IMR-90 (cell line): Measurements from ENCODE around the gene SLC18A3. TPM values are rescaled to one million over a fixed set of nuclear protein-coding genes. Genes with fewer than 3 reads are reported as not detected.

Experiments
- ATAC-seq: fragments of 200-7000 bp; cut with Tn5 transposase; 2 replicates; pipeline ENCODE4 v1.9.1; 2020; ENCODE audit warnings: low read depth, mild to moderate bottlenecking, moderate library complexity
- BruUV-seq: library from RNA; stranded (reverse); fragments of 400-500 nt; replicated peaks from 2 replicates; lab custom pipeline; 2021; lab: Mats Ljungman, UMichigan
- CTCF ChIA-PET: fragments of 300-600 bp; formaldehyde crosslinking; extraction: SDS; loops from one replicate; lab custom pipeline; 2021; ENCODE audit warnings: antibody characterized with exemption; lab: Yijun Ruan, JAX
- POLR2A ChIA-PET: fragments of 300-600 bp; sonication (Branson Sonifier 250); formaldehyde crosslinking; loops from one replicate; lab custom pipeline; 2022; ENCODE audit warnings: antibody characterized with exemption; ENCODE audit not compliant: unreplicated experiment; lab: Charles Lee
- DNase-seq: peaks from one replicate; pipeline ENCODE4 v3.0.0; 2013
- H2AFZ ChIP-seq: replicated peaks from 2 replicates; pipeline ENCODE3; 2013; ENCODE audit warnings: low read length, mild to moderate bottlenecking; ENCODE audit not compliant: poor library complexity
- H2AK5ac ChIP-seq: 2 replicates; pipeline ENCODE4 v1.6.1; 2013; ENCODE audit warnings: low read depth, low read length, inconsistent platforms
- H2AK9ac ChIP-seq: replicated peaks from 2 replicates; pipeline ENCODE3; 2013; ENCODE audit warnings: mild to moderate bottlenecking, low read depth, low read length, moderate library complexity; ENCODE audit not compliant: poor library complexity
- H2BK120ac ChIP-seq: 2 replicates; pipeline ENCODE4 v1.6.1; 2013; ENCODE audit warnings: low read depth, low read length, inconsistent platforms
- H2BK15ac ChIP-seq: 3 replicates; pipeline ENCODE4 v1.6.1; 2013; ENCODE audit warnings: low read depth, low read length, inconsistent platforms
- H2BK20ac ChIP-seq: 2 replicates; pipeline ENCODE4 v1.6.1; 2013; ENCODE audit warnings: low read depth, mild to moderate bottlenecking, inconsistent platforms, low read length, moderate library complexity
- H2BK5ac ChIP-seq: 2 replicates; pipeline ENCODE4 v1.6.1; 2013; ENCODE audit warnings: mild to moderate bottlenecking, low read depth, low read length, inconsistent platforms; ENCODE audit not compliant: poor library complexity, severe bottlenecking
- H3K14ac ChIP-seq: replicated peaks from 2 replicates; pipeline ENCODE4 v1.6.1; 2013; ENCODE audit warnings: low read depth, low read length, inconsistent platforms
- H3K18ac ChIP-seq: 2 replicates; pipeline ENCODE4 v1.6.1; 2013; ENCODE audit warnings: low read depth, low read length, control low read depth
- H3K23ac ChIP-seq: 2 replicates; pipeline ENCODE4 v1.6.1; 2013; ENCODE audit warnings: low read depth, low read length, inconsistent platforms
- H3K27ac ChIP-seq: 2 replicates; pipeline ENCODE4 v1.5.1; 2013; ENCODE audit warnings: mild to moderate bottlenecking, control low read depth, low read length; ENCODE audit not compliant: insufficient read depth
- H3K27me3 ChIP-seq: 2 replicates; pipeline ENCODE4 v1.6.1; 2013; ENCODE audit warnings: low read length; ENCODE audit not compliant: control insufficient read depth, insufficient read depth
- H3K36me3 ChIP-seq: 2 replicates; pipeline ENCODE4 v1.6.1; 2013; ENCODE audit warnings: low read length, mixed read lengths; ENCODE audit not compliant: control insufficient read depth, insufficient read depth
- H3K4ac ChIP-seq: 2 replicates; pipeline ENCODE4 v1.6.1; 2013; ENCODE audit warnings: low read depth, low read length, inconsistent platforms
- H3K4me1 ChIP-seq: 2 replicates; pipeline ENCODE4 v1.6.1; 2013; ENCODE audit warnings: low read length, mixed read lengths; ENCODE audit not compliant: control insufficient read depth, insufficient read depth
- H3K4me2 ChIP-seq: 2 replicates; pipeline ENCODE4 v1.6.1; 2013; ENCODE audit warnings: low read depth, mild to moderate bottlenecking, control low read depth, low read length, moderate library complexity
- H3K4me3 ChIP-seq: 2 replicates; pipeline ENCODE4 v1.5.1; 2013; ENCODE audit warnings: low read depth, mild to moderate bottlenecking, control low read depth, low read length, moderate library complexity; ENCODE audit not compliant: insufficient read depth
- H3K56ac ChIP-seq: 2 replicates; pipeline ENCODE4 v1.6.1; 2013; ENCODE audit warnings: low read length, inconsistent platforms; ENCODE audit not compliant: insufficient read depth; ENCODE audit errors: extremely low read depth
- H3K79me1 ChIP-seq, 2 experiments: 2 replicates each; pipeline ENCODE4 v1.6.1; 2013; ENCODE audit warnings: low read length in 2 of 2, inconsistent platforms in 1 of 2, low read depth in 1 of 2
- H3K9ac ChIP-seq: 2 replicates; pipeline ENCODE4 v1.6.1; 2013; ENCODE audit warnings: low read depth, low read length, control low read depth
- H3K9me1 ChIP-seq: 2 replicates; pipeline ENCODE4 v1.6.1; 2013; ENCODE audit warnings: low read length, inconsistent platforms; ENCODE audit not compliant: insufficient read depth
- H3K9me3 ChIP-seq: 2 replicates; pipeline ENCODE4 v1.6.1; 2013; ENCODE audit warnings: low read length; ENCODE audit not compliant: control insufficient read depth, insufficient read depth
- H4K20me1 ChIP-seq: 2 replicates; pipeline ENCODE4 v1.6.1; 2013; ENCODE audit warnings: low read length, inconsistent platforms; ENCODE audit not compliant: insufficient read depth
- H4K5ac ChIP-seq: 2 replicates; pipeline ENCODE4 v1.6.1; 2013; ENCODE audit warnings: mild to moderate bottlenecking, low read depth, low read length, control low read depth
- H4K8ac ChIP-seq, 2 experiments: 2 replicates each; pipeline ENCODE4 v1.6.1; 2013; ENCODE audit warnings: low read depth in 2 of 2, low read length in 2 of 2, control low read depth in 1 of 2, inconsistent platforms in 1 of 2
- H4K91ac ChIP-seq: 2 replicates; pipeline ENCODE4 v1.6.1; 2013; ENCODE audit warnings: low read depth, low read length, inconsistent platforms; ENCODE audit not compliant: insufficient read depth
- BHLHE40 ChIP-seq: fragments of 150-350 bp; IDR thresholded peaks from 2 replicates; pipeline ENCODE4 v1.6.1; 2016; ENCODE audit warnings: mild to moderate bottlenecking, low read depth, low read length
- CEBPB ChIP-seq: IDR thresholded peaks from 2 replicates; pipeline ENCODE4 v1.6.1; 2012; ENCODE audit warnings: low read depth, low read length, improper control_type of control experiment
- CHD1 ChIP-seq: IDR thresholded peaks from 2 replicates; pipeline ENCODE4 v1.6.1; 2012; ENCODE audit warnings: low read depth, low read length, improper control_type of control experiment
- FOS ChIP-seq: fragments of 150-350 bp; IDR thresholded peaks from 2 replicates; pipeline ENCODE4 v1.6.1; 2016; ENCODE audit warnings: low read depth, low read length
- MAFK ChIP-seq: IDR thresholded peaks from 2 replicates; pipeline ENCODE4 v1.6.1; 2012; ENCODE audit warnings: low read depth, low read length, improper control_type of control experiment
- MAZ ChIP-seq: IDR thresholded peaks from 2 replicates; pipeline ENCODE4 v1.6.1; 2012; ENCODE audit warnings: low read depth, mild to moderate bottlenecking, low read length, improper control_type of control experiment, moderate library complexity, borderline replicate concordance
- MXI1 ChIP-seq: IDR thresholded peaks from 2 replicates; pipeline ENCODE4 v1.6.1; 2012; ENCODE audit warnings: low read depth, mild to moderate bottlenecking, low read length, moderate library complexity, borderline replicate concordance
- RFX5 ChIP-seq: IDR thresholded peaks from 2 replicates; pipeline ENCODE4 v1.8.0; 2012; ENCODE audit warnings: low read depth, mild to moderate bottlenecking, low read length, moderate library complexity
- SMC3 ChIP-seq: fragments of 150-350 bp; IDR thresholded peaks from 2 replicates; pipeline ENCODE4 v1.6.1; 2016; ENCODE audit warnings: low read depth, mild to moderate bottlenecking, antibody characterized with exemption, low read length, moderate library complexity
- WGBS, 2 experiments: methylation state at CpG; one replicate each; pipeline versions ENCODE4 v1.1.5 to v1.1.7; 2013; ENCODE audit warnings: missing lambda C conversion rate in 2 of 2; ENCODE audit not compliant: insufficient read length in 1 of 2; ENCODE audit errors: extremely low coverage in 2 of 2; 5-methylcytosine and 5-hydroxymethylcytosine counted together
- dilution Hi-C: fragments of 300-500 bp; cut with HindIII; formaldehyde crosslinking; loops from one replicate; pipeline ENCODE4 v1.14.3; 2018; ENCODE audit warnings: low sequenced_read_pairs; ENCODE audit not compliant: unreplicated experiment
- in situ Hi-C: fragments of 300-500 bp; cut with MboI; formaldehyde crosslinking; loops from 3 replicates; pipeline ENCODE4 v1.14.3; 2019; ENCODE audit warnings: low sequenced_read_pairs, inconsistent platforms, mixed read lengths
- intact Hi-C: fragments of 100-400 bp; cut with micrococcal nuclease; formaldehyde crosslinking; loops from 2 replicates; pipeline ENCODE4 v1.10.0; 2022
- polyA plus RNA-seq, 3 experiments: library from polyadenylated mRNA; depleted of rRNA; stranded (reverse); fragments of >200 nt; gene quantifications; 2 replicates each; pipeline ENCODE4 v1.2.3, GENCODE V29; 2012; ENCODE audit warnings: low replicate concordance in 1 of 3
- total RNA-seq: library from RNA; depleted of rRNA; stranded (reverse); fragments of >200 nt; gene quantifications from 2 replicates; pipeline ENCODE4 v1.2.3, GENCODE V29; 2012
- TF ChIP-seq, protein P1 (sequence below): fragments of 150-350 bp; IDR thresholded peaks from 2 replicates; pipeline ENCODE4 v1.6.1; 2017; ENCODE audit warnings: mild to moderate bottlenecking, antibody characterized with exemption, low read length, low read depth
- TF ChIP-seq, protein P2 (sequence below): conservative IDR thresholded peaks from 2 replicates; pipeline ENCODE4 v1.5.1; 2012; ENCODE audit warnings: mild to moderate bottlenecking, low read depth, low read length, improper control_type of control experiment

Gene SLC18A3
- total and polyA plus RNA-seq, 2 of the 4 experiments (the other 2 are of a cell fraction), result not detected

DNA sequence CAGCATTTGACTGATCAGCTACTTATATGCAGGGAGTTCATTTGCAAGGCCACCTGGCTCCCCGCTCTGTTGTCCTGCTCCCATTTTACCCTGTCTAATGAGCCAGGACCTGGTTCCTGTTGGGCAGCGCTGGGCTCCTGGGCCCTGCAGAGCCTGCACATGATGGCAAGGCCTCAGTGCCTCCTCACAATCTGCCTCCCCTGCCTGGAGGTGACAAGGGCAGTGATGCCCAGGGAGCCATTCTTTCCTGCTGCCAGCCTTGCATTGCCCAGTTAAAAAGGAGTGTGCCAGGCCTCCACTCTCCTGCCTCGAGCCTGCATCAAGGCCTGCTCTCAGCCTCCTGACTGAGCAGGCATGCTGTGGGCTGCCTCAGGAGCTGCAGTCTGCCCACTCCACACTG is 32.2 kb downstream of the SLC18A3 start:
- no peak for DNase-seq
- Histone ChIP-seq H2BK5ac (no peak overlapping the region), H4K91ac (no peak overlapping the region), H3K36me3 (no peaks in the 10 kb centered on the region), H4K5ac (no peak overlapping the region), H2BK120ac (no peak overlapping the region), H3K9ac (no peak overlapping the region), H3K56ac (no peak overlapping the region), H3K27ac (no peak overlapping the region), H3K9me3 (no peaks in the 10 kb centered on the region), H2BK15ac (no peak overlapping the region), H4K20me1 (no peaks in the 10 kb centered on the region), H2AK5ac (no peak overlapping the region), H3K4ac (no peak overlapping the region), H2BK20ac (no peak overlapping the region), H3K79me1 (no peaks in the 10 kb centered on the region), H3K23ac (no peak overlapping the region), H2AK9ac (no peak overlapping the region), H3K4me3 (no peak overlapping the region), H2AFZ (no peak overlapping the region), H3K9me1 (no peaks in the 10 kb centered on the region), H3K18ac (no peak overlapping the region), H3K4me2 (no peak overlapping the region), H3K4me1 (no peaks in the 10 kb centered on the region), H3K14ac (no peak overlapping the region), H3K27me3 (peaks cover 12% of the 10 kb centered on the region), H4K8ac (no peak overlapping the region)
- ATAC-seq, result no peak
- ChIA-PET POLR2A (no interaction called here), CTCF (no interaction called here)
- dilution Hi-C loops, result no loop called here
- in situ Hi-C loops, result no loop called here
- WGBS, 2 experiments, result 58% methylated on average over 2 of the region's 3 CpGs; no CpG with 5 or more reads in 1 of the 2 experiments
- intact Hi-C loops, result no loop called here
- BruUV-seq, result no TSS peak
- no peak for TF ChIP-seq MAZ
- TF ChIP-seq SMC3, result no peak
- no peak for TF ChIP-seq CEBPB
- no peak for TF ChIP-seq MAFK
- TF ChIP-seq, protein P1, sequence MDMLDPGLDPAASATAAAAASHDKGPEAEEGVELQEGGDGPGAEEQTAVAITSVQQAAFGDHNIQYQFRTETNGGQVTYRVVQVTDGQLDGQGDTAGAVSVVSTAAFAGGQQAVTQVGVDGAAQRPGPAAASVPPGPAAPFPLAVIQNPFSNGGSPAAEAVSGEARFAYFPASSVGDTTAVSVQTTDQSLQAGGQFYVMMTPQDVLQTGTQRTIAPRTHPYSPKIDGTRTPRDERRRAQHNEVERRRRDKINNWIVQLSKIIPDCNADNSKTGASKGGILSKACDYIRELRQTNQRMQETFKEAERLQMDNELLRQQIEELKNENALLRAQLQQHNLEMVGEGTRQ, result no peak
- TF ChIP-seq, protein P2, sequence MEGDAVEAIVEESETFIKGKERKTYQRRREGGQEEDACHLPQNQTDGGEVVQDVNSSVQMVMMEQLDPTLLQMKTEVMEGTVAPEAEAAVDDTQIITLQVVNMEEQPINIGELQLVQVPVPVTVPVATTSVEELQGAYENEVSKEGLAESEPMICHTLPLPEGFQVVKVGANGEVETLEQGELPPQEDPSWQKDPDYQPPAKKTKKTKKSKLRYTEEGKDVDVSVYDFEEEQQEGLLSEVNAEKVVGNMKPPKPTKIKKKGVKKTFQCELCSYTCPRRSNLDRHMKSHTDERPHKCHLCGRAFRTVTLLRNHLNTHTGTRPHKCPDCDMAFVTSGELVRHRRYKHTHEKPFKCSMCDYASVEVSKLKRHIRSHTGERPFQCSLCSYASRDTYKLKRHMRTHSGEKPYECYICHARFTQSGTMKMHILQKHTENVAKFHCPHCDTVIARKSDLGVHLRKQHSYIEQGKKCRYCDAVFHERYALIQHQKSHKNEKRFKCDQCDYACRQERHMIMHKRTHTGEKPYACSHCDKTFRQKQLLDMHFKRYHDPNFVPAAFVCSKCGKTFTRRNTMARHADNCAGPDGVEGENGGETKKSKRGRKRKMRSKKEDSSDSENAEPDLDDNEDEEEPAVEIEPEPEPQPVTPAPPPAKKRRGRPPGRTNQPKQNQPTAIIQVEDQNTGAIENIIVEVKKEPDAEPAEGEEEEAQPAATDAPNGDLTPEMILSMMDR, result no peak
- no peak for TF ChIP-seq RFX5
- no peak for TF ChIP-seq MXI1
- no peak for TF ChIP-seq CHD1
- no peak for TF ChIP-seq BHLHE40
- no peak for TF ChIP-seq FOS
